GM21423 (cell line): Measurements from ENCODE around the gene MTX1.
"Not testable (repeated sequence)": the region's sequence is repeated elsewhere in the genome, so short reads cannot be mapped to it uniquely, and the experiment has no call there.

Source experiments
- ATAC-seq: cut with Tn5 transposase; IDR thresholded peaks from one replicate; pipeline ENCODE4 v1.9.1; 2021; ENCODE audit warnings: mild to moderate bottlenecking, moderate library complexity; ENCODE audit not compliant: unreplicated experiment

Gene MTX1, protein sequence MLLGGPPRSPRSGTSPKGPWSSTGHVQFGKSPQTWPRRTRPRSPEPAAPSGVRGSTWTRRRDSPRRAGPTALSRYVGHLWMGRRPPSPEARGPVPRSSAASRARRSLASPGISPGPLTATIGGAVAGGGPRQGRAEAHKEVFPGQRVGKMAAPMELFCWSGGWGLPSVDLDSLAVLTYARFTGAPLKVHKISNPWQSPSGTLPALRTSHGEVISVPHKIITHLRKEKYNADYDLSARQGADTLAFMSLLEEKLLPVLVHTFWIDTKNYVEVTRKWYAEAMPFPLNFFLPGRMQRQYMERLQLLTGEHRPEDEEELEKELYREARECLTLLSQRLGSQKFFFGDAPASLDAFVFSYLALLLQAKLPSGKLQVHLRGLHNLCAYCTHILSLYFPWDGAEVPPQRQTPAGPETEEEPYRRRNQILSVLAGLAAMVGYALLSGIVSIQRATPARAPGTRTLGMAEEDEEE

DNA sequence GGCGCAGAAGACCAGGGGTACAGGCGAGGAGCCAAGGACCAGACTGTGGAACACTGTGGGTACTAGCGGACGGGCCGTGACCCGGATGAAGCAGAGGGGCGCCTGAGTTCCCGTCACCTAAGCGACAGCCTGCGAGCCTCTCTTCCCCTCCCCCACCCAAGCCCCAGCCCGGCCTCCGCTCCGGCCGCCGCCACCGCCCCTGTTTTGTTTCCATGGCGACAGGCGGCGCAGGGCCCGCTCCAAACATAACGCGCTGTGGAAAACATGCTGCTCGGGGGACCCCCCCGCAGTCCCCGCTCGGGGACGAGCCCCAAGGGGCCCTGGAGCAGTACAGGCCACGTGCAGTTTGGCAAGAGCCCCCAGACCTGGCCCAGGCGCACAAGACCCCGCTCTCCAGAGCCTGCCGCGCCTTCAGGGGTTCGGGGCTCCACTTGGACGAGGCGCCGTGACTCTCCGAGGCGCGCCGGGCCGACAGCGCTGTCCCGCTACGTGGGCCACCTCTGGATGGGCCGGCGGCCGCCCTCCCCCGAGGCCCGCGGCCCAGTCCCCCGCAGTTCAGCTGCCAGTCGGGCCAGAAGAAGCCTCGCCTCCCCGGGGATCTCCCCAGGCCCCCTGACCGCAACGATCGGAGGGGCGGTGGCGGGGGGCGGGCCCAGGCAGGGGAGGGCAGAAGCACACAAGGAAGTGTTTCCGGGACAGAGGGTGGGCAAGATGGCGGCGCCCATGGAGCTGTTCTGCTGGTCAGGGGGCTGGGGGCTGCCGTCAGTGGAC, at the start of gene MTX1:
TSS of gene MTX1 (plus strand) at position 155 of the 771 bp plus-strand sequence. CDS start at position 265, 110 bp downstream.
- peak; percentile 73 for ATAC-seq

DNA sequence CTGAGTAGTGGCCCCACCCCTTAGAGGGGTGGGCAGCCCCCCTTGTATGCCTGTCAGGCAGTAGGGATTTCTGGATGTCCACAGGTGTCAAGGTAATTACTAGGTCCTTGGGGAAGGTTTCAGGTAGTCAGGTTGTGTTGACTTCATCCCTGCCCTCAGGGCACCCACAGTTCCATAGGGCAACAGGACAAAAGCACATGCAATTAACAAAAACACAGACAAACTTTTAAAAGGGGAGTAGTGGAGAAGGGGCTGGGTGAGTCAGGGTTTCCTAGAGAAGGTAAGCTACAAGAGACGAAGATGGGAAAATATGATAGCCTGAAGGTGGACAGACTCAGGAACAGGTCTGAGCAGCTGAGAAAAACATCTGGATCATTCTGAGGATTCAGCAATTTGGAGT, 49.5 kb upstream of the MTX1 start:
- no peak for ATAC-seq

DNA sequence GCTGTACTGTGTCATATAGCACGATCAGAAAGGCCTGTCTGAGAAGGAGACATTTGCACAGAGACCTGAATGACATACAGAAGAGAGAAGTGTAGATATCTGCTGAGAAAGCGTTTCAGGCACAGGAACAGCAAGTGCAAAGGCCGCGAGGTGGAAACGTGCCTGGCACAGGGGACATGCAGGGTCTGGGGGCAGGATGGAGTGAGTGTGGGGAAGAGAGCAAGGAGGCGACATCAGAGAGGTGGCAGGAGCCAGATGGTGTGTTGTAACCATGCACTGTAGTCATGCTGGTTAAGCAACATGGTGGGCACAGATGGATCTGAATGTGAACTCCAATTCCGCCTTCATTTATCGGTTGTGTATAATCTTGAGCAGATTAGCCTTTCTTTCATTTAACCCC, 48.4 kb upstream of the MTX1 start:
- no peak for ATAC-seq

DNA sequence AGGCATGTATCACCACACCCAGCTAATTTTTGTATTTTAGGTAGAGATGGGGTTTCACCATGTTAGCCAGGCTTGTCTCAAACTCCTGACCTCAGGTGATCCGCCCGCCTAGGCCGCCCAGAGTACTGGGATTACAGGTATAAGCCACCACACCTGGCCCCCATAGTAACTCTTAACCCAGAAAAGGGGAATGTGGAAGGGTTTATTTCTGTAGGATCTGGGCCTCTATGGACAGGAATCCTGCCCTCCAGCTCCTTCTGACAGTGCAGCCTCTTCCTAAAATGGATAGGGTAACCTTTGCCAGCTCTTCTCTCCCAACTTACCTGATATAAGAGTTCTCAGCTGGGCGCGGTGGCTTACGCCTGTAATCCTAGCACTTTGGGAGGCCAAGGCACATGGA, 45.9 kb upstream of the MTX1 start:
- ATAC-seq: not testable (repeated sequence)

DNA sequence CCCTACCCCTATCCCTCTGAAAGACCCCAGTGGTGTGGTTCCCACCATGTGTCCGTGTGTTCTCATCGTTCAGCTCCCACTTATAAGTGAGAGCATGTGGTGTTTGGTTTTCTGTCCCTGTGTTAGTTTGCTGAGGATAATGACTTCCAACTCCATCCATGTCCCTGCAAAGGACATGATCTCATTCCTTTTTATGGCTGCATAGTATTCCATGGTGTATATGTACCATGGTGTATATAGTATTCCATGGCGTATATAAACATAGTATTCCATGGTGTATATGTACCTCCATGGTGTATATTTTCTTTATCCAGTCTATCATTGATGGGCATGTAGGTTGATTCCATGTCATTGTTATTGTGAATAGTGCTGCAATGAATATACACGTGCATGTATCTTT, 44.7 kb upstream of the MTX1 start:
- ATAC-seq: not testable (repeated sequence)

DNA sequence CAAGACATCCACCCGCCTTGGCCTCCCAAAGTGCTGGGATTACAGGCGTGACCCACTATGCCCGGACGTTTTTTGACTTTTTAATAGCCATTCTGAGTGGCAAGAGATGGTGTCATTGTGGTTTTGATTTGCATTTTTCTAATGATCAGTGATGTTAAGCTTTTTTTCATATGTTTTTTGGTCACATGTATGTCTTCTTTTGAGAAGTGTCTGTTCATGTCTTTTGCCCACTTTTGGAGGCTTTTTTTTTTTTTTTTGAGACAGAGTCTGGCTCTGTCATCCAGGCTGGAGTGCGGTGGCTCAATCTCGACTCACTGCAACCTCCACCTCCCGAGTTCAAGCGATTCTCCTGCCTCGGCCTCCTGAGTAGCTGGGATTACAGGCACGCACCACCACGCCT, 43.9 kb upstream of the MTX1 start:
- ATAC-seq: not testable (repeated sequence)

DNA sequence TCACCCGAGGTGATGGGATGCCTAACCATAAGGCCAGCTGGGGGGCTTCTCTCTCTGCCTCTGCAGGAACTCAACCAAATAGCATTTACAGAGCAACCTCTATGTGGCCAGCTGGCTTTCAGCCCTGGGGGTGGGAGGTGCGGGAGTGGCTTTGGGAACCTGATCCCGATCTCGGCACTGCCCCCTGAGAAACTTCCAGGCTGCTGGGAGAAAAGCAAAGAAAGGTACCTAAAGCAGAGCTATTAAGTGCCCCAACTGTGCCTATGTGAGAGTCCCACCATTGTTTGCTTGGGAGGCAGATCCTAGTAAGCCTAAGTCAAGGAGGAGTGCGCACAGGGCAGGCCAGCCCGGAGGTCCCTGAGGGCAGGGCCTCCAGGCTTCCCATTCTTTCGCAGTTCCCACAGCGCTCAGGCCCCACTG, 42.4 kb upstream of the MTX1 start:
- no peak for ATAC-seq

DNA sequence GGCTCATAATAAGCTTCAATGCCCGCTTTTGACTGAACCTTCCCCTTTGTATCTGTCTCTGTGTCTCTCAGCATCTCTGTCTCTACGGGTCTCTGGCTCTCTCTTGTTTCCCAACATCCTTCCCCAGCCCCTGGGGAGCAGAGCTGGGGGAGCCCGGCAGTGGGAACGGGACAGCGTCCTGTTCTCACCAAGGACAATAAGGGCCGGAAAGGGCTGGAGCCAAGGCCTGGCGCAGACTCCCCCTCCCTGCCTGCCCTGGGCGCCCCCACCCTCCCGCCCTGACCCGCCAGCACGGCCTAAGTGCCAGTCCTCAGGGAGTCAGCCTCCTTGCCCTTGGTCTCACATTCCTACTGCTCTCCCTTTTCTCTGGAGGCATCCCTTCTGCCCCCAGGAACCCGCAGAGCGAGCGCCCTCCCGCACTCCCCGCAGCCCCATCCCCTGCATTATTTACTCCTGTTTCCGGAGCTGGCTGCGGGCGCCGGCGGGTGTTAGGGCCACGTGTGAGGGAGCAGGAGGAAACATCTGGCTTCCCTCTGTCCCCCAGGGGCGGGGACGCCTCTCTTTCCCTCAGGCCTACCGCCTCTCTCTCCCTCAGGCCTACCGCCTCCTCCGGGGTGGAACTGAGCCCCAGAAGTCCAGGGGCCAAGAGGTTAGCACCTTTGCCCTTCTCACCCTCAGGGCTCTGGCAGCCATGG, 41.9 kb upstream of the MTX1 start:
- ATAC-seq: no peak

DNA sequence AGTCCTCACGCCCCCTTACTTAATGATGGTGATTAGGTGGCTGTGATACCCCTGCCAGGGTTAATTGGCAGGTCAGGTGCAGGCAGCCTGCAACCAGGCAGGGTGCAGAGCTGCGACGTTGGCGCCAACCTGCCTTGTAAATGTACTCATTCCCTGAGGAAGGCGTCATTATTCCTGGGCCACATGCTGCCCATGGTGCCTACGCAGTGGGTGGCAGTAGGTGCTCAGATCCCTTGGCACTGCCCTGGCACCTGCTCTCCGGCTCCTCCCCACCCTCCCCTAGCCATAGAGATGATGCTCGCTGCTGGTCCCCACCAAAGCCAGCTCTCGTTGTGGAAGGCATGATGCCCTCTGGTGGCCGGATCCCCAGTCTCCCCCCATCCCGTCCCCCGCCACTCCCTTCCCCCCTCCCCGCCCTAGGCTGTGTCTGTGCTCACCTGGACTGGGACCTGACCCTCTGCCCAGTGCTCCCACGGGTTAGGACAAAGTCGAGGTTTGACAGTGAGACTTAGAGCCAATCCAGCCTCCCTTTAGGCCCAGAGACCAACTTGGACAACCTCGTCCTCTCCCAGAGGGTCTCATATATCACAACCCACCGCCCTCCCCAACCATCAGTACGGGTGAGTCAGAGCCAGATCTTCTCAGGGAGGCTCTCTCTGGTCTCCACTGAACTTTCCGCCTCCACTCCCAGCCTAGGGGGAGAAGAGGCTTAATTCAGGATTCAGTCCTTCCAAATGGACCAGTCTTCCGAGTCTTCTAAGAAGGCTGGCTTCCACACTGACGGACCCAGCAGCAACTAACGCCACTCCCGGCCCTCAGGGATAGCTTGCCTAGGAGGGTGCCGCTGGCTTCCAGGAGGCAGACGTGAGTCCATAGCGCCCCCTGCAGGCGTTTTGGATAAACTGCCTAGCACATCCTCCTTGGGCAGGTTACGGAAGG, 41.1 kb upstream of the MTX1 start:
- ATAC-seq: no peak

DNA sequence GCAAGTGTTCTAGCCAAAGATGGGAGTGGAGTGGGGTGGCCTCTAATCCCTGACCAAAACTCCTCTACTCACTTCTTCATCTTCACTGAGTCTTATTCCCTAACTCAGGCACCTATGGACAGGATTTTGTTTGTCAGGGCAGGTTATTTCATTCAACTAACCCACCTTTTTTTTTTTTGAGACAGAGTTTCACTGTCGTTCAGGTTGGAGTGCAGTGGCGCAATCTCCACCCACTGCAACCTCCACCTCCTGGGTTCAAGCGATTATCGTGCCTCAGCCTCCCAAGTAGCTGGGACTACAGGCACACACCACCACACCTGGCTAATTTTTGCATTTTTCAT, 40.4 kb upstream of the MTX1 start:
- not testable (repeated sequence) for ATAC-seq

DNA sequence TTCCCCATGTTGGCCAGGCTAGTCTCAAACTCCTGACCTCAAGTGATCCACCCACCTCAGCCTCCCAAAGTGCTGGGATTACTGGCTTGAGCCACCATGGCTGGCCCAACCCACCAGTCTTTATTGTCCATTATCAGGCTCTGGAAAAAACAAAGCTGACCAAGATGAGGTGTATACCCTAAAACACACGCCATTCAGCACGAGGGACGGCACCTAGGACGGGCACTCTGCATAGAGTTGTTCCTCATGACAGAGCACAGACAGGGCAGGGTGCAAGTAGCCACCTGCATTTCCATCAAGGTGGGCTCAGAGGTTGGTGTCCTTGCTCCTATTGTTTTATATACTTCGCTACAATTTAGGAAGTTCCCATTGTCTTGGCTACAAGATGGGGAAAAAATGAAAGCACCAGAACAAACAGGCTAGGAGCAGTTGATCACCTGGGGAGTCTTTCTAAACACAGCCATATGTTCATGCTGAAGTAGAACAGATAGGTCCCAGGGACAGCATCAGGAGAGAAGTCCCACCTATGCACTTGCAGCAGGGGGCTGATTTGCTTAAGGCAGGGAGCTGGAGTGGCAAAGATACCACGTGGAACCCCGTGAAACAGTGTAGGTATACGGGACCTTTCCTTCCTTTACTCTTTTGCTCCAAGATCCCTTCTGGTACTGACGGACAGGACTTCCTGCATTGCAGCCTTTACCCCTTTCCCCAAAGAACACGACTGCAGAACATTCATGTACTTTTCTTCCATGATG, 39.9 kb upstream of the MTX1 start:
- ATAC-seq: no peak

DNA sequence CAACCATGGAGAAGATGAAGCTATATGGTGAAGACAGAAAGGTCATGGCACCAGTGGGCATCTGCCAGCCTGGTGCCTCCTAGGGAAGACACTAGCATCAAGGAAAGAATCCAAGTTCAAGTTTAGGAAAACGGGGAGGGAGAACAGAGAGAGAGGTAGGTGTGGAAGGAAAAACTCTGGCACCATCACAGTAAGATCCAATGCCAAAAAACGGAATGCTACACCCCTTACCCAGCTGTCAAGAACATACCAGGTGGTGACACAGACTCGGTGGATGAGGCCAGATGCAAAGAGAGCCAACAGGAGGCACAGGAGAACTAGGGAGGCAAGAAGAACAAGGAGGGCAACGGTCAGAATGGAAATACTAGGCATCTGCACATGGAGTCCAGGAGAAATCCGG, 39.0 kb upstream of the MTX1 start:
- ATAC-seq: no peak

DNA sequence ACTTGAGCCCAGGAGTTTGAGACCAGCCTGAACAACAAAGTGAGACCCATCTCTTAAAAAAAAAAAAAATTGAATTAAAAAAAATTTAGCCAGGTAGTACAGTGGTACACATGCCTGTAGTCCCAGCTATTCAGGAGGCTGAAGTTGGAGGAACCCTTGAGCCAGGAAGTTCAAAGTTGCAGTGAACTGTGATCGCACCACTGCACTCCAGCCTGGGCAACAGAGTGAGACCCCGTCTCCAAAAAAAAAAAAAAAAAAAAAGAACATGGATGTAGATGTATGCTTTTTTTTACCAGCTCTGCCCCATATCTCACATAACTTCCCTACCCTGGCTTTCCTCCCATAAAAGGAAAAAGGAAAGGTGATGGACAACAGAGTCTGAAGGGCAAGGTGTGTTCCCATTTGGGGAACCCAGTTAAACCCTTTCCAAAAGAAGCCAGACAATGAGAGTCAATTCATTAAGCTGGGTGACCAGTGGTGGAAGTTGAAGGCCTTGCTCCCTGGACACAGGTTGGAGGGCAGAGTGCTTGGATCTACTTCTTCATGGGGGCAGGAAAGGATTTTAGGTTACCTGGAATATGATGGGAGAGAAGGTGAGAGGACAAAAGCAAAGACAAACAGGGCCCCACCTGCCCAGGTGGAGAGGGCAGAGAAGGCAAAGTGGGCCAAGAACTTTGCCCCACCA, 38.3 kb upstream of the MTX1 start:
- ATAC-seq: no peak

DNA sequence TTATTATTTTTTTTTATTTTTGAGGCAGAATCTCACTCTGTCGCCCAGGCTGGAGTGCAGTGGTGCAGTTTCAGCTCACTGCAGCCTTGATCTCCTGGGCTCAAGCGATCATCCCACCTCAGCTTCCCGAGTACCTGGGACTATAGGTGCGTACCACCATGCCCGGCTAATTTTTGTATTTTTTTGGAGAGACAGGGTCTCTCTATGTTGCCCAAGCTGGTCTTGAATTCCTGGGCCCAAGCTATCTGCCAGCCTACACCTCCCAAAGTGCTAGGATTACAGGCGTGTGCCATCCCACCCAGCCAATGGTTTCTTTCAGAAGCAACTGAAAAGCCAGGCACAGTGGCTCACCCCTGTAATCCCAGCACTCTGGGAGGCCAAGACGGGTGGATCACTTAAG, 37.7 kb upstream of the MTX1 start:
- ATAC-seq: no peak

DNA sequence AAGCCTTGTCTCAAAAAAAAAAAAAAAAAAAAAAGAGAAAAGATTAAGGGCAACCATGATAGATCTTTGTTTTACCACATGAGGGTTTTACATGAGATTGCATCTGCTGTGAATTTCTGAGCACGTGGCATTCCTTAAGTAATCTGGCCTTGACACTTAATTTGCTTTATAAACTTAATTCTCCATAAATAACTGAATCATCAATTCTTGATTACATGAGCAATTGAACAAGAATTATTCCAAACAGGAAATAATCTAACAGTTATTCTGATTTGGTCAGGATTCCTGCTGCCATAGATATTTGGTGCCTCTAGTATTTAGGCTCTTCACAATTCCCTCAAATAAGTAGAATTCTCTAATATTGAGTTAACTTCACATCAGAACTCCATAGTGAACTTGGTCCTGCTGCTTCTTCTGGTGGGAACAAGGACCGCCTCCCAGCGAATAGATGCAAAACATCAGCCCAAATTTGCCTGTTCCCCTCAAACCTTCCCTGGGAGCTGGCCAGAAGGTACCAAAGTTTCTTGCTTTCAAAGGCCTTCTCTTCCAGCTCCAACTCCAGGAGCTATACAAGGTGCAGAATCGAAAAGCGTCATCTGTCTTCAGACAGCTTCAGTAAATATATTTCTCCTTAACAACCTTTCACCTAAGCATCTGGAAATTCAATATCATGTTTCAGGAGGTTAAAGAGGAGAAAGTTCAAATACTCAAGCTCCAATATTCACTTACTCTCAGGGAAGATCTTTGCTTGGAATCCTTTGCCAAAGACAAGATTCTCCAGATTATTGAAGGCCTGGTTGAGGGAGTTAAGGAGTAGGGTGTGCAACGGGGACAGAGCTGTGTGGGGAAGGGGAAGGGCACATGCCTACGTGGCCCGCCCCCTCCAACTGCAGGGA, 36.4 kb upstream of the MTX1 start:
- no peak for ATAC-seq

DNA sequence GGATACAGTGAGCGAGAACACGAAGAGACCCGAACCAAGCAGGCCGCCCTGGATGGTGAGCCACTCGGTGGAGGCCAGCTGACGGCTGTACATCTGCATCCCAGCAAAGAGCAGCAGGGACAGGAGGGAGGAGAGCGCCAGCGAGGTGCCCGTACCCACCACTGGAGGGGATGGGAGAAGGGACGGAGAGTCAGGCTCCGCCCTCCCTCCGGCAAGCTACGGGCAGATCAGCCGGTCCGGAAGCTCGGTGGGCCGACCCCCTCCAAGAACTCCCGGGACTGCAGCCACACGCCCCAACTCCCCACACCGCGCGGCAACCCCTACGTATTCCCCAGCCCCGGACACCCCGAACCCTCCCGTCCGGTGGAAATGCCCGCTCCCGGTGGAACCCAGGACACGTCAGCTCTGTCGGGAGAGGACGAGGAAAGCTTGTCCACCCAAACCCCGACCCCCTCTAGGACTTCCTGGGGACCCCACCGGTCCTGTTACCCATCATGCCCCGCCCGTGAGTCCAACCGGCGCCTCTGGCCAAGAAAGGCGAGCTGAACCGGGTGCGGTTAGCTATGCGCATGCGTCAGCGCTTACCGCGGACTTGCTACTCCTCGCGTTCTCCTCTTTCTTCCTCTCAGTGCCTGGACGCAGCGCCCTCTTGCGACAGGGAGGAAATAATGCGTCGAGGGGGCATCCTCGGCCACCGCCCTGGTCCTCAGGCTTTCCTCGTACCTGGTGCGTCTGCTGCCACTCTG, 35.6 kb upstream of the MTX1 start, which contains the start of gene KRTCAP2:
TSS of gene KRTCAP2 (minus strand) at position 573 of the 746 bp plus-strand sequence. CDS start at position 493, 80 bp downstream.
- ATAC-seq: peak; percentile 77
